Testis (tissue), 3 donors: ENCODE data around the gene ALPK3. TPM values are rescaled to one million over a fixed set of nuclear protein-coding genes. Genes with fewer than 3 reads are reported as not detected.

Experiments
- DNase-seq: peaks from one replicate; pipeline ENCODE4 v3.0.0-alpha.2; 2019
- H3K27ac ChIP-seq, 2 donors: fragments of 200-600 bp; sonication (generic); one replicate each; pipeline ENCODE4 v1.5.1; 2019
- H3K27me3 ChIP-seq: fragments of 200-600 bp; sonication (generic); one replicate; pipeline ENCODE4 v1.5.1; 2019
- H3K36me3 ChIP-seq: fragments of 200-600 bp; sonication (generic); one replicate; pipeline ENCODE4 v1.5.1; 2017; ENCODE audit warnings: low read depth; ENCODE audit errors: missing control alignments
- H3K4me1 ChIP-seq: fragments of 200-600 bp; sonication (generic); one replicate; pipeline ENCODE4 v1.5.1; 2019
- H3K4me3 ChIP-seq, 2 donors: fragments of 200-600 bp; sonication (generic); one replicate each; pipeline ENCODE4 v1.5.1; 2017 to 2019
- H3K9me3 ChIP-seq: fragments of 200-600 bp; sonication (generic); one replicate; pipeline ENCODE4 v1.5.1; 2017
- POLR2A ChIP-seq: fragments of 450-650 bp; IDR thresholded peaks from one replicate; pipeline ENCODE4 v1.6.1; 2017; ENCODE audit warnings: antibody characterized with exemption, mild to moderate bottlenecking, moderate library complexity
- WGBS, 2 donors: methylation state at CpG; one replicate each; pipeline ENCODE4 v1.1.5; 2018; 5-methylcytosine and 5-hydroxymethylcytosine counted together
- intact Hi-C: fragments of 100-400 bp; cut with DNase I; formaldehyde crosslinking; loops from one replicate; pipeline ENCODE4 v1.15.1; 2023; ENCODE audit warnings: low total_unique reads
- polyA plus RNA-seq: library from polyadenylated mRNA; stranded (reverse); fragments of 350-450 nt; fragmentation: Illumina TruSeq; extraction: RNeasy Lipid Tissue Mini Kit (QIAGEN cat#74804); gene quantifications from one replicate; pipeline ENCODE4 v1.2.3, GENCODE V29; 2014; ENCODE audit warnings: low read depth, low replicate concordance; ENCODE audit not compliant: insufficient read depth
- total RNA-seq, 2 donors: library from RNA; depleted of rRNA; stranded (reverse); fragments of >200 nt; gene quantifications; one replicate each; pipeline ENCODE4 v1.2.3, GENCODE V29; 2016
- TF ChIP-seq, protein P1 (sequence below), 3 experiments: fragments of 450-650 bp in 2 of 3; fragments of 200-600 bp in 1 of 3; sonication (generic) in 1 of 3; IDR thresholded peaks; one replicate each; pipeline ENCODE4 v1.5.1; 2016 to 2019; ENCODE audit warnings: antibody characterized with exemption in 3 of 3, mild to moderate bottlenecking in 2 of 3, moderate library complexity in 1 of 3

Gene ALPK3
- total and polyA plus RNA-seq, 3 donors from 2014 or later, result 3.0 to 5.0 (median 4.1) TPM

- no peaks in the 10 kb centered on the region for H3K36me3 ChIP-seq
- no peak for TF ChIP-seq POLR2A
- TF ChIP-seq, protein P1, sequence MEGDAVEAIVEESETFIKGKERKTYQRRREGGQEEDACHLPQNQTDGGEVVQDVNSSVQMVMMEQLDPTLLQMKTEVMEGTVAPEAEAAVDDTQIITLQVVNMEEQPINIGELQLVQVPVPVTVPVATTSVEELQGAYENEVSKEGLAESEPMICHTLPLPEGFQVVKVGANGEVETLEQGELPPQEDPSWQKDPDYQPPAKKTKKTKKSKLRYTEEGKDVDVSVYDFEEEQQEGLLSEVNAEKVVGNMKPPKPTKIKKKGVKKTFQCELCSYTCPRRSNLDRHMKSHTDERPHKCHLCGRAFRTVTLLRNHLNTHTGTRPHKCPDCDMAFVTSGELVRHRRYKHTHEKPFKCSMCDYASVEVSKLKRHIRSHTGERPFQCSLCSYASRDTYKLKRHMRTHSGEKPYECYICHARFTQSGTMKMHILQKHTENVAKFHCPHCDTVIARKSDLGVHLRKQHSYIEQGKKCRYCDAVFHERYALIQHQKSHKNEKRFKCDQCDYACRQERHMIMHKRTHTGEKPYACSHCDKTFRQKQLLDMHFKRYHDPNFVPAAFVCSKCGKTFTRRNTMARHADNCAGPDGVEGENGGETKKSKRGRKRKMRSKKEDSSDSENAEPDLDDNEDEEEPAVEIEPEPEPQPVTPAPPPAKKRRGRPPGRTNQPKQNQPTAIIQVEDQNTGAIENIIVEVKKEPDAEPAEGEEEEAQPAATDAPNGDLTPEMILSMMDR (IDR thresholded peaks at IDR 0.05), result no peak
- no peak overlapping the region for H3K27ac ChIP-seq
- peaks cover 22% of the 10 kb centered on the region for H3K4me1 ChIP-seq
- intact Hi-C loops, result no loop called here
- no peaks in the 10 kb centered on the region for H3K27me3 ChIP-seq
- WGBS, 2 donors, result 70 to 73% methylated on average over 6 of the region's 6 CpGs
- peak; percentile 69 for DNase-seq
- no peaks in the 10 kb centered on the region for H3K9me3 ChIP-seq
- no peak overlapping the region for H3K4me3 ChIP-seq
Measured at GRCh38 chr15:84824260-84825007, 7.3 kb downstream of the ALPK3 start.

DNA sequence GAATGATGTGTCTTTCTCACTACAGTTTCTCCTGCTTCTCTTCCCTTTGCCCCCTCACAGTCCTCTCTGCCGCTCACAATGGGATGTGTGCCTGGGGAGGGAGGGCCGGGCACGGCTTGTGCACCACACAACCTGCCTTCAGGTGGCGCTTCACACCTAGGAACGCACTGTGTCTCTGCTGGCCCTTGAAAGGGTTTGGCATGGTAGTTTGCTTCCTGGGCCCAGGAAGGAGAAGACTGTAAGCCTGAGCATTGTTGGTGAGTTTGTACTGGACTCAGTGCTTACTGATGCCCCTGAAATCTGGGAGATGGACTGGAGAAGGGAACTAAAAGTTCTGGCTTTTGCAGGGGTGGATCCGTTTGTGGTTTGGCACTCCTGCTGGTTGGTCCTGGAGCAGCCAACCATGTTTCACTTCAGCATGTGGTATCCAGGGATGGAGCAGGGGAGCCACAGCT lies 9.2 kb downstream of the ALPK3 start:
- Histone ChIP-seq H3K4me1 (peaks cover 18% of the 10 kb centered on the region), H3K9me3 (no peaks in the 10 kb centered on the region), H3K36me3 (no peaks in the 10 kb centered on the region), H3K27me3 (no peaks in the 10 kb centered on the region), H3K4me3 (no peak overlapping the region), H3K27ac (no peak overlapping the region)
- WGBS, 2 donors, result 65 to 93% methylated on average over 6 of the region's 6 CpGs
- no peak for DNase-seq
- TF ChIP-seq, protein P1 (IDR thresholded peaks at IDR 0.05), result no peak
- intact Hi-C loops, result no loop called here

DNA sequence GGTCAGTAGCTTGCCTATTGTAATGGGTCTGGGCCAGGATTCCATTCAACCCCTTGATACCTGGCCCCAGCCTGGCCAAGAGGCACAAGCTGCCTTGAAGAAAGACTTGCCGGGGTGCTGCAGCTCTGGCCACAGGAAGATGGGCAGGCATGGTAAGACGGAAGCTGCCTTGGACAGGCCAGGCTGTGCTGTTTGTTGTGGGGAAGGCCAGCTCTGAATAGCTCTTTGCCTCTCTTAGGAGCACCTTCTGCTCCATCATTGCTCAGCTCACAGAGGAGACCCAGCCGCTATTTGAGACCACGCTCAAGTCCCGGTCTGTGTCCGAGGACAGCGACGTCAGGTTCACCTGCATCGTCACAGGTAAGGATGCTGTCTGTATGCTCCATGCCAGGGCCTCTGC lies 10.1 kb downstream of the ALPK3 start:
- no peak for TF ChIP-seq POLR2A
- Histone ChIP-seq H3K9me3 (no peaks in the 10 kb centered on the region), H3K27ac (no peak overlapping the region), H3K27me3 (no peaks in the 10 kb centered on the region), H3K36me3 (no peaks in the 10 kb centered on the region), H3K4me3 (no peak overlapping the region), H3K4me1 (peaks cover 14% of the 10 kb centered on the region)
- intact Hi-C loops, result no loop called here
- no peak for DNase-seq
- WGBS, 2 donors, result 93 to 96% methylated on average over 9 of the region's 9 CpGs

DNA sequence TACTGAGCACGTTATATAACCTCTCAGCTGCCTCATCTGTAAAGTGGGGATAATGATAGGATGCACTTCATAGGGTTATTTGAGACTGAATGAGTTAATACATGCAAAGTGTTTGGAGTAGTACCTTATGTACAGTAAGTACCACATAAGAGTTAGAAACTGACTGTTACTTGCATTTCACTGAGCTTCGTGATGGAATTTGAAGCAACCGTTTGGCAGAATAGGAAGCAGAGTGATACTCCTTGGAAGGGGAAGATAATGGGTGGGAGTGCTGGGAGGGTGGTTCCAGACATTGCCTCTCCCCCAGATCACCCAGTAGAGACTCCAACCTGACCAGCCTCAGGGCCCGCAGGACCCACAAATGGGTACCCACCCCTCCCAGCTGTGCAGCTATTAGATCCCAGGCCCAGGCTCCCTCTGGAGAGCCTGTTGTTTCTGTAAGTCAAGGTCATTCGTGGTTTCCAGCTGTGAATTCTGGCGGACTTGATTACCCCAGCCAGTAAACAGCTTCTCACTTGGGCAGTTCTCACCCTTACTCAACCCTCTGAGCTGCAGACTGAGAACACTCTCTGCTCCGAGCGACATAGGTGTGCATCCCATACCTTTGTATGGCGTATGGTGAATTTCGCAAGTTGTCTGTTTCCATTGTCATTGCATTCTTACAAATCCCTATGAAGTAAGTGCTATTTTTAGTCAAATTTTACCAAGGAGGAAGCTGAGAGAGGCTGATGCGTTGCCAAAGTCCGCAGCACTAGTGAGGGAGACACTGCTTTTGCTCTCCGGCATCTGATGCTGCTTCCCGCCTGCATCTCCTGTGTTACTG lies 11.1 kb downstream of the ALPK3 start:
- intact Hi-C loops, result no loop called here
- Histone ChIP-seq H3K27ac (no peak overlapping the region), H3K4me1 (peaks cover 14% of the 10 kb centered on the region), H3K27me3 (no peaks in the 10 kb centered on the region), H3K4me3 (no peak overlapping the region), H3K36me3 (no peaks in the 10 kb centered on the region), H3K9me3 (no peaks in the 10 kb centered on the region)
- DNase-seq, result peak; percentile 60
- TF ChIP-seq, protein P1 (IDR thresholded peaks at IDR 0.05), result no peak
- TF ChIP-seq POLR2A, result no peak
- WGBS, 2 donors, result 40% methylated on average over 13 to 14 of the region's 14 CpGs

- 91 to 94% methylated on average over 8 of the region's 8 CpGs for WGBS, 2 donors
- Histone ChIP-seq H3K27ac (no peak overlapping the region), H3K36me3 (no peaks in the 10 kb centered on the region), H3K4me3 (no peak overlapping the region), H3K9me3 (no peaks in the 10 kb centered on the region), H3K27me3 (no peaks in the 10 kb centered on the region), H3K4me1 (peaks cover 14% of the 10 kb centered on the region)
- TF ChIP-seq POLR2A, result no peak
- TF ChIP-seq, protein P1 (IDR thresholded peaks at IDR 0.05), result no peak
- DNase-seq, result no peak
- intact Hi-C loops, result no loop called here
Measured at GRCh38 chr15:84829428-84829827, 12.3 kb downstream of the ALPK3 start.
